ENCODE data around the gene SLC15A2.

SLC15A2 gene

DNA sequence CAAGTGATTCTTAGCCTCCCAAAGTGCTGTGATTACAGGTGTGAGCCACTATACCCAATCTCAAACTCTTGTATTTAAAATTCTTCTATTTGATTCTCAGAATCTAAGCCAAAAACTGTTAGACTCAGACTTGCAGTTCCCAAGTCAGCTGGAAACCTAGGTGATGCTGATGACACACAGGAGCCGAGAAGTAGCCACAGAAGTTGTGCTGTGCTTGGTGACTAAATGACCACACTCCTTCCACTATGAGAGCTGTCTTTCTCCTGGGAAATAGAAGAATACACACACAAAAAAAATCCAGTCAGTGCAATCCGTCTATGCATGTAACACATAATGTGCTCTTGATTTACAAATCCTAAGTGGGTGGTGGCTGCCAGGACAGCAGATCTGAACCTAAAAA, 93.9 kb downstream of the SLC15A2 start:
- no peak for DNase-seq

DNA sequence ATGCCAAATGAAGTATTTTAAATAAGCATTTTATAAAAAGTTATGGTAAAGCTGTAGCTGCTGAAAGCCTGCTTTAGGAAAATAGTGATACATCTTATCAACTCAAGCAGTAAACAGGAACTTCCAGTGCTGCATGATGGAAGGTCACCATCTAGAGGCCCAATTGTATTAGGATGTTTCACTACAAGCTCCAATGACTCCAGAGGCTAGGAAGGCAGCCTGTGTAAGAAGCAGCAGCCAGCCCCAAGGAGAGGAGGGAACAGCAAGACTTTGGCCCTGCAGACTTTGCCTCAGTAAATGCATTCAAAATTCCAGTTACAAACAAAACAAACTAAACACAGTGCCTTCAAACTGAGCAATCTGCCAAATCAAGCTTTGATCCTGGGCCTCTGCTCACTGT, 95.7 kb downstream of the SLC15A2 start:
- DNase-seq: no peak

DNA sequence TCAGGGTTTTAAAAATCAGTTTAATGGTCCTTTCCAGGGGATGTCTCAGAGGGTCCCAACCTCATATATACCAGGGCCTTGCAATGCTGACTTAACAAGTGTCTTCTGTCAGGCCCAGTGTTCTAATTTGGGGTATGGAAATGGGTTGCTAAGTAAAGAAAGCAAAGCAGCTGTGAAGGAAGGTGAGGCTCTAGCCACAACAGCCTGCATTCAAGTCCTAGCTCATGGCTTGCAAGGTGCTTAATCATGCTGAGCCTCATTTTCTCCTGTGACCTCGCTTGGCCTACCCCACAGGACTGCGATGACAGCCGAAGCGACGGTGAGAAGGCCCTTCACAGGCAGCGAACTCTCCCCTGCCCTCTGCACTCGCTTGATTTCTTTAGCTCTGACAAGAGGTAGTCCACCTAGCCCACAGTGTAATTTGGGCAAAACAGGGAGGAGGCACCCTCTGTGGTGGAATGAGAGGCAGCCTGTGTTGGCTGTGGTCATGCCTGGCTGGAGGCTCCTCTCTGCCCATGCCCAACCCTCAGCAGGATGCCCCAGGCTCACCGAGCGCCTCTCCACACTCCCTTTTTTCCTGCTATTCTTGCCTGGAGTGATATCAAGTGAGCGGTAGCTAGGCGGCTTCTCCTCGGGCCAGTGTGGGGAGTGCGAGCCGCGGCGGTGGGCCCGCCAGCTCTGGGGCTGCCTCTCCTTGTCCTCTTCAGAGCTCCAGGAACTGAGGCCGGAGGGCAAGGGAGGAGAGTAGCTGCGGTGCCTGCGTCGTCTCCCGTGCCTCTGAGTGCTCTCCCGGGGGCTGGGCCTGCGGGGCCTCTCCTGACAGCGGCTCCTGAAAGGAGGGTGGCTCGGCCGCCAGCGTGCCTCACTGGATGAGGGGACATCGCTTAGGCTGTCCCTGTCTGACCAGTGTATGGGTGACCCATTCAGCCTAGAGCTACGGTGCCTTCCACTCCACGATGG, 98.7 kb downstream of the SLC15A2 start:
- DNase-seq: no peak
